Neuronal stem cell (in vitro differentiated cells): Measurements from ENCODE around the gene PRDX2.

Experiments
- DNase-seq: peaks from one replicate; pipeline ENCODE4 v3.0.0-alpha.2; 2013; ENCODE audit warnings: low spot score
- H2AFZ ChIP-seq: one replicate; pipeline ENCODE4 v1.6.1; 2013; ENCODE audit warnings: mild to moderate bottlenecking, low read length, inconsistent platforms
- H2AK5ac ChIP-seq: 2 replicates; pipeline ENCODE4 v1.6.1; 2013; ENCODE audit warnings: low read depth, mild to moderate bottlenecking, inconsistent platforms, low read length, moderate library complexity, mixed read lengths
- H2BK120ac ChIP-seq: 2 replicates; pipeline ENCODE4 v1.6.1; 2013; ENCODE audit warnings: low read depth, mild to moderate bottlenecking, inconsistent platforms, low read length, moderate library complexity, mixed read lengths
- H2BK12ac ChIP-seq: one replicate; pipeline ENCODE4 v1.6.1; 2013; ENCODE audit warnings: low read length, inconsistent platforms
- H2BK15ac ChIP-seq: 2 replicates; pipeline ENCODE4 v1.6.1; 2013; ENCODE audit warnings: mild to moderate bottlenecking, low read length, inconsistent platforms, mixed read lengths
- H2BK5ac ChIP-seq: one replicate; pipeline ENCODE4 v1.6.1; 2013; ENCODE audit warnings: inconsistent platforms, mild to moderate bottlenecking, low read length, moderate library complexity
- H3K14ac ChIP-seq: one replicate; pipeline ENCODE4 v1.6.1; 2013; ENCODE audit warnings: low read length, inconsistent platforms
- H3K18ac ChIP-seq: 2 replicates; pipeline ENCODE4 v1.6.1; 2013; ENCODE audit warnings: low read length, inconsistent platforms
- H3K23ac ChIP-seq: 2 replicates; pipeline ENCODE4 v1.6.1; 2013; ENCODE audit warnings: low read depth, mild to moderate bottlenecking, mixed read lengths, low read length, inconsistent platforms; ENCODE audit not compliant: poor library complexity
- H3K27ac ChIP-seq: replicated peaks from 3 replicates; pipeline ENCODE4 v1.5.1; 2013; ENCODE audit warnings: low read length, inconsistent platforms
- H3K27me3 ChIP-seq, 3 experiments: 2 replicates each; pipeline ENCODE4 v1.6.1; 2013; ENCODE audit warnings: low read length in 3 of 3, mild to moderate bottlenecking in 2 of 3, inconsistent platforms in 1 of 3, low read depth in 1 of 3, mixed read lengths in 1 of 3, moderate library complexity in 1 of 3; ENCODE audit not compliant: control insufficient read depth in 3 of 3, insufficient read depth in 3 of 3
- H3K36me3 ChIP-seq, 2 donors: replicated peaks in 1 of 2; 2 replicates each; pipeline ENCODE4 v1.6.1; 2013; ENCODE audit warnings: low read length in 2 of 2; ENCODE audit not compliant: control insufficient read depth in 2 of 2, insufficient read depth in 2 of 2
- H3K4ac ChIP-seq: 2 replicates; pipeline ENCODE4 v1.6.1; 2013; ENCODE audit warnings: inconsistent platforms, mild to moderate bottlenecking, low read length, moderate library complexity
- H3K4me1 ChIP-seq, 2 donors: 1 replicate in 1 of 2; 2 replicates in 1 of 2; pipeline ENCODE4 v1.6.1; 2013; ENCODE audit warnings: low read length in 2 of 2, low read depth in 1 of 2; ENCODE audit not compliant: control insufficient read depth in 2 of 2, insufficient read depth in 1 of 2
- H3K4me2 ChIP-seq: one replicate; pipeline ENCODE4 v1.6.1; 2013; ENCODE audit warnings: mild to moderate bottlenecking, low read length, inconsistent platforms; ENCODE audit not compliant: insufficient read depth, poor library complexity, severe bottlenecking
- H3K4me3 ChIP-seq, 2 donors: 2 replicates each; pipeline ENCODE4 v1.5.1; 2013; ENCODE audit warnings: low read length in 2 of 2, mild to moderate bottlenecking in 2 of 2, inconsistent platforms in 1 of 2, moderate library complexity in 1 of 2
- H3K79me1 ChIP-seq: one replicate; pipeline ENCODE4 v1.6.1; 2013; ENCODE audit warnings: low read depth, mild to moderate bottlenecking, inconsistent platforms, low read length, moderate library complexity
- H3K9ac ChIP-seq: one replicate; pipeline ENCODE4 v1.6.1; 2013; ENCODE audit warnings: mild to moderate bottlenecking, low read depth, low read length, inconsistent platforms; ENCODE audit not compliant: poor library complexity
- H3K9me3 ChIP-seq, 2 donors: replicated peaks in 1 of 2; 2 replicates each; pipeline versions ENCODE3 to v1.6.1; 2013; ENCODE audit warnings: low read length in 2 of 2, mild to moderate bottlenecking in 2 of 2, inconsistent platforms in 1 of 2, low read depth in 1 of 2, mixed read lengths in 1 of 2, moderate library complexity in 1 of 2; ENCODE audit not compliant: control insufficient read depth in 2 of 2, insufficient read depth in 1 of 2
- H4K8ac ChIP-seq: one replicate; pipeline ENCODE4 v1.6.1; 2013; ENCODE audit warnings: low read depth, mild to moderate bottlenecking, inconsistent platforms, low read length, moderate library complexity
- H4K91ac ChIP-seq: one replicate; pipeline ENCODE4 v1.6.1; 2013; ENCODE audit warnings: low read length, low read depth, mild to moderate bottlenecking, inconsistent platforms; ENCODE audit not compliant: poor library complexity
- WGBS, 2 donors: extraction: QIAGEN DNeasy Blood & Tissue Kit; methylation state at CpG; one replicate each; pipeline ENCODE4 v1.1.7; 2013; ENCODE audit warnings: missing lambda C conversion rate in 2 of 2, mixed read lengths in 1 of 2; ENCODE audit not compliant: insufficient read length in 2 of 2, insufficient replicate concordance in 1 of 2; ENCODE audit errors: extremely low coverage in 2 of 2; 5-methylcytosine and 5-hydroxymethylcytosine counted together

PRDX2 gene

DNA sequence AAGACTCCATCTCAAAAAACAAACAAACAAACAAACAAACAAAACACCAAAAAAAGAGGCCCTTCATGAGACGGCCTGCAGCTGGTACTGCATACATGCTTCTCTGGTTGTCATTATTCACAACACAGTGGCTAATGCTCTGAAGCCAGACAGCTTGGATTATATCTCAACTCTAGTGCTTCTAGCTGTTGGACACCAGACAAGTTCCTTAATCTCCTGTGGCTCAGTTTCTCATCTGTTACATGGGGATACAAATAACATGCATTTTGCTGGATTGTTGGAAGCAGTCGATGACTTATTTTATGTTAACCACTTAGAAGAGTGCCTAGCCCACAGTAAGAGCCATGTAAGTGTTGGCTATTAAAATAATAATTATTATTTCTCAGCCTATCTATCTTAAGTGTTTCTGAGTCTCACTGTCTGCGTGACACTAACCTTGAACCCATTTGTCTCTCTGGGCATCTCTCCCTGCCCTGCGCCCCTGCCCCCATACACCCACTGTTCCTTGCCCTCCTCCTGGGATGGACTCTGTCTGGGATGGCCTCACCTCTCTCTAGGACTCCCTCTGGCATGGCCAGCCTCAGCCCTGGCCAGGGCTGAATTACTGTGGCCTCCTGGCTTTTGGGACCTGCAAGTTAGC lies 13.4 kb downstream of the PRDX2 start:
- no peak overlapping the region for H2BK12ac ChIP-seq
- WGBS, 2 donors, result no CpG with 5 or more reads among the region's 4 CpGs
- H3K27ac ChIP-seq, result no peak overlapping the region
- peaks cover 2% of the 10 kb centered on the region for H3K79me1 ChIP-seq
- no peaks in the 10 kb centered on the region for H3K9me3 ChIP-seq
- H4K91ac ChIP-seq, result no peak overlapping the region
- H3K4me2 ChIP-seq, result peak overlapping the region; percentile 44
- peak overlapping the region; percentile 13 for H2AK5ac ChIP-seq
- peaks cover 27 to 56% of the 10 kb centered on the region in 2 donors for H3K4me1 ChIP-seq
- H3K9ac ChIP-seq, result peak overlapping the region; percentile 44
- H3K27me3 ChIP-seq, result peaks cover 0 to 25% (median 3%) of the 10 kb centered on the region in 3 experiments
- H2BK5ac ChIP-seq, result peak overlapping the region; percentile 27
- no peak overlapping the region for H3K14ac ChIP-seq
- peak overlapping the region in 1 of 2 donors; percentile 60 for H3K4me3 ChIP-seq
- no peak overlapping the region for H3K23ac ChIP-seq
- no peaks in the 10 kb centered on the region for H3K36me3 ChIP-seq
- H2AFZ ChIP-seq, result peak overlapping the region; percentile 87
- H4K8ac ChIP-seq, result no peak overlapping the region
- H3K4ac ChIP-seq, result no peak overlapping the region
- H2BK15ac ChIP-seq, result peak overlapping the region; percentile 33
- peak overlapping the region; percentile 60 for H3K18ac ChIP-seq
- no peak overlapping the region for H2BK120ac ChIP-seq
- no peak for DNase-seq

DNA sequence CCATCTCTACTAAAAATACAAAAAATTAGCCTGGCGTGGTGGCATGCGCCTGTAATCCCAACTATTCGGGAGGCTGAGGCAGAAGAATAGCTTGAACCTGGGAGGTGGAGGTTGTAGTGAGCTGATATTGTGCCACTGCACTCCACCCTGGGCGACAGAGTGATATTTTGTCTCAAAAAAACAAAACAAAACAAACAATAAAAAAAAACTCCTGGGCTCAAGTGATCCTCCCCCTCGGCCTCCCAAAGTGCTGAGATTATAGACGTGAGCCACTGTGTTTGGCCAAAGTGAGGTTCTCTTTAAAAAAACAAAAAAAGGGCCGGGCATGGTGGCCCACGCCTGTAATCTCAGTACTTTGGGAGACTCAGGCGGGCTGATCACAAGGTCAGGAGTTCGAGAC lies 14.1 kb downstream of the PRDX2 start:
- H3K27me3 ChIP-seq, result peaks cover 0 to 20% (median 3%) of the 10 kb centered on the region in 3 experiments
- H3K18ac ChIP-seq, result no peak overlapping the region
- H3K79me1 ChIP-seq, result peaks cover 2% of the 10 kb centered on the region
- H3K4me1 ChIP-seq, result peaks cover 25 to 59% of the 10 kb centered on the region in 2 donors
- H2BK120ac ChIP-seq, result no peak overlapping the region
- no peak overlapping the region for H4K8ac ChIP-seq
- H4K91ac ChIP-seq, result no peak overlapping the region
- no peak overlapping the region for H2AK5ac ChIP-seq
- no CpG with 5 or more reads among the region's 10 CpGs for WGBS, 2 donors
- no peak overlapping the region for H2BK15ac ChIP-seq
- no peak overlapping the region for H2BK12ac ChIP-seq
- no peak overlapping the region for H3K14ac ChIP-seq
- no peaks in the 10 kb centered on the region for H3K9me3 ChIP-seq
- no peak overlapping the region for H3K23ac ChIP-seq
- no peak overlapping the region for H3K9ac ChIP-seq
- H3K36me3 ChIP-seq, result no peaks in the 10 kb centered on the region
- no peak overlapping the region for H3K4ac ChIP-seq
- no peak overlapping the region for H2BK5ac ChIP-seq
- H3K27ac ChIP-seq, result no peak overlapping the region
- H3K4me3 ChIP-seq, result no peak overlapping the region
- H3K4me2 ChIP-seq, result no peak overlapping the region
- no peak overlapping the region for H2AFZ ChIP-seq
- no peak for DNase-seq

DNA sequence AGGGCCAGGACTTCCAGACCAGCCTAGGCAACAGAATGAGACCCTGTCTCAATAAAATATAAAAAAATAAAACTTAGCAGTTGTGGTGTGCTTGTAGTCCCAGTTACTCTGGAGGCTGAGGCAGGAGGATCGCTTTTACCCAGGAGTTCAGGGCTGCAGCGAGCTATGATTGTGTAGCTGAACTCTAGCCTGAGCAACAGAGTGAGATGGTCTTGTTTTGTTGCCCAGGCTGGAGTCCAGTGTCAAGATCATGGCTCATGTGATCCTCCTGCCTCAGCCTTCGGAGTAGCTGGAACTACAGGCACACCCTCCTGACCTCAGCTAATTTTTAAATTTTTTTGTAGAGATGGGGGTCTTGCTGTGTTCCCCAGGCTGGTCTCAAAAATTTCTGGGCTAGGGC lies 14.6 kb downstream of the PRDX2 start:
- no peak overlapping the region for H2AFZ ChIP-seq
- H2BK12ac ChIP-seq, result no peak overlapping the region
- no peak overlapping the region for H2BK5ac ChIP-seq
- no peak overlapping the region for H3K4ac ChIP-seq
- H3K79me1 ChIP-seq, result peaks cover 2% of the 10 kb centered on the region
- H3K23ac ChIP-seq, result no peak overlapping the region
- WGBS, 2 donors, result no CpG with 5 or more reads among the region's 3 CpGs
- no peak overlapping the region for H4K8ac ChIP-seq
- no peak overlapping the region for H3K9ac ChIP-seq
- no peak overlapping the region for H4K91ac ChIP-seq
- H3K9me3 ChIP-seq, result no peaks in the 10 kb centered on the region
- peaks cover 29 to 64% of the 10 kb centered on the region in 2 donors for H3K4me1 ChIP-seq
- H2BK15ac ChIP-seq, result no peak overlapping the region
- no peak for DNase-seq
- H3K27me3 ChIP-seq, result peaks cover 0 to 14% (median 0%) of the 10 kb centered on the region in 3 experiments
- H3K4me3 ChIP-seq, result no peak overlapping the region
- no peak overlapping the region for H3K4me2 ChIP-seq
- no peaks in the 10 kb centered on the region for H3K36me3 ChIP-seq
- H3K18ac ChIP-seq, result no peak overlapping the region
- no peak overlapping the region for H2BK120ac ChIP-seq
- H3K27ac ChIP-seq, result no peak overlapping the region
- H2AK5ac ChIP-seq, result no peak overlapping the region
- H3K14ac ChIP-seq, result no peak overlapping the region

DNA sequence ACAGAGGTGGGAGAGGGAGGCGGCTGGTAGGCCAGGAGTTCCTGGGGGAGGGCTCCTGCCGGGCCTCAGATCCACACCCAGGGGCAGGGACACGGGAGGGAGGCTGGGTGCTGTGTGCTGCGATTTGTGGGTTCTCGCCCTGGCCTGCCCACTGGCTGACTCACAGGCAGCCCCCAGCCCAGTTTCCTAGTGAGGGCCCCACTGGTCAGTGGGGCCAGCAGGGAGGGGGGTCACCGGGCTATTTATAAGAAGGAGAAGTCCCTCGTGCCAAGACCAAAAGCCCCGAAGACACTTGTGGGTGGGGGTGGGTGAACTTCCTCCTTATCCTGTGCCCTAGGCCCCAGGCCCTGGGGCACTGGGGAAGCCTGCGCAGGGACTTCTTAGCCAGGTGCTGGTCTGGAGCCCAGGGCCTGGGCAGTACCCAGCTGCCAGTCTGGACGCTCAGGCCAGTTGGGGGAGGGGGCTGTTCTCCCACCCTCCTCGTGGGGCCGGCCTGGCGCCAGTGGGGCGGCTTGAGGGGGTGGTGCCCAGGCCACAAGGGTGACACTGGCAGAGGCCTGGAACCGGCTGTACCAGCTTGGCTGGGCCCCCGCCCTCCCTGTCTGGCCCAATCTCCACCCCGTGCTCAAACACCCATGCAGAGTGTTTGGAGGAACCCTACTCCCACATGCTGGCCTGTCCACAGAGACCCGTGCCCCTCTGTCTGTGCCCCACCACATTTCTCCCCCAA lies 15.3 kb downstream of the PRDX2 start:
- DNase-seq, result no peak
- H3K4me1 ChIP-seq, result peaks cover 29 to 61% of the 10 kb centered on the region in 2 donors
- H3K27ac ChIP-seq, result no peak overlapping the region

More for the DNA sequence above, 15.3 kb downstream of the PRDX2 start:
- H2BK15ac ChIP-seq, result peak overlapping the region; percentile 24
- H3K27me3 ChIP-seq, result peaks cover 0 to 8% (median 0%) of the 10 kb centered on the region in 3 experiments
- H4K91ac ChIP-seq, result no peak overlapping the region
- peaks cover 2% of the 10 kb centered on the region for H3K79me1 ChIP-seq
- H3K36me3 ChIP-seq, result no peaks in the 10 kb centered on the region
- peak overlapping the region; percentile 81 for H2AK5ac ChIP-seq
- H3K23ac ChIP-seq, result no peak overlapping the region
- H3K4me3 ChIP-seq, result no peak overlapping the region
- H2BK5ac ChIP-seq, result no peak overlapping the region
- H4K8ac ChIP-seq, result no peak overlapping the region
- H3K9ac ChIP-seq, result peak overlapping the region; percentile 24
- H2BK12ac ChIP-seq, result no peak overlapping the region
- no peak overlapping the region for H3K4ac ChIP-seq
- peak overlapping the region; percentile 74 for H3K18ac ChIP-seq
- H3K14ac ChIP-seq, result no peak overlapping the region
- H2BK120ac ChIP-seq, result no peak overlapping the region
- H3K9me3 ChIP-seq, result no peaks in the 10 kb centered on the region
- H3K4me2 ChIP-seq, result no peak overlapping the region
- no CpG with 5 or more reads among the region's 18 CpGs for WGBS, 2 donors
- H2AFZ ChIP-seq, result peak overlapping the region; percentile 47
